Measurements from ENCODE around the gene EPHA2.
"Not testable (repeated sequence)": the region's sequence is repeated elsewhere in the genome, so short reads cannot be mapped to it uniquely, and the experiment has no call there.

EPHA2 gene

GRCh38 chr1:16167331-16168143, 11.7 kb upstream of the EPHA2 start:
- DNase-seq, result peak; percentile 74

- DNase-seq, result no peak
Observed at GRCh38 chr1:16166117-16166516, 10.2 kb upstream of the EPHA2 start.

GRCh38 chr1:16165548-16165947, 9.7 kb upstream of the EPHA2 start:
- no peak for DNase-seq

- no peak for DNase-seq
Observed at GRCh38 chr1:16165073-16165364, 9.2 kb upstream of the EPHA2 start.

- DNase-seq, result no peak
Observed at GRCh38 chr1:16164213-16165072, 8.6 kb upstream of the EPHA2 start.

GRCh38 chr1:16163608-16164212, 7.8 kb upstream of the EPHA2 start:
- not testable (repeated sequence) for DNase-seq

GRCh38 chr1:16162163-16162822, 6.4 kb upstream of the EPHA2 start:
- DNase-seq, result peak; percentile 38

GRCh38 chr1:16161717-16162116, 5.8 kb upstream of the EPHA2 start:
- no peak for DNase-seq

GRCh38 chr1:16158993-16159831, 3.3 kb upstream of the EPHA2 start:
- DNase-seq, result no peak

GRCh38 chr1:16158025-16158424, 2.2 kb upstream of the EPHA2 start:
- DNase-seq, result no peak

- DNase-seq, result no peak
Observed at GRCh38 chr1:16156848-16157495, 1.1 kb upstream of the EPHA2 start.

GRCh38 chr1:16153999-16154673, 1.7 kb downstream of the EPHA2 start:
- DNase-seq, result no peak

GRCh38 chr1:16153096-16153998, 2.5 kb downstream of the EPHA2 start:
- no peak for DNase-seq

GRCh38 chr1:16152481-16153087, 3.3 kb downstream of the EPHA2 start:
- no peak for DNase-seq

GRCh38 chr1:16151995-16152384, 3.9 kb downstream of the EPHA2 start:
- no peak for DNase-seq

- DNase-seq, result no peak
Observed at GRCh38 chr1:16151196-16151994, 4.5 kb downstream of the EPHA2 start.

GRCh38 chr1:16150508-16150907, 5.4 kb downstream of the EPHA2 start:
- no peak for DNase-seq

GRCh38 chr1:16149702-16150488, 6.0 kb downstream of the EPHA2 start:
- DNase-seq, result no peak

All from activated gamma-delta T cell (primary cell).